Kidney epithelial cell (primary cell): ENCODE measurements around the gene KIFC3. TPM values are rescaled to one million over a fixed set of nuclear protein-coding genes. Genes with fewer than 3 reads are reported as not detected.
"Not testable (repeated sequence)": the region's sequence is repeated elsewhere in the genome, so short reads cannot be mapped to it uniquely, and the experiment has no call there.

Experiments
- DNase-seq: peaks from one replicate; pipeline ENCODE4 v3.0.0-alpha.2; 2010; ENCODE audit warnings: low read depth
- H3K27me3 ChIP-seq: 2 replicates; pipeline ENCODE4 v1.6.0; 2011; ENCODE audit warnings: low read length; ENCODE audit not compliant: control insufficient read depth, insufficient read depth
- H3K36me3 ChIP-seq: 2 replicates; pipeline ENCODE4 v1.5.1; 2011; ENCODE audit warnings: low read length; ENCODE audit not compliant: control insufficient read depth, insufficient read depth
- H3K4me3 ChIP-seq: 2 replicates; pipeline ENCODE4 v1.5.1; 2011; ENCODE audit warnings: low read depth, mild to moderate bottlenecking, control low read depth, low read length
- total RNA-seq: library from RNA; depleted of rRNA; stranded (reverse); fragments of >200 nt; gene quantifications from 2 replicates; pipeline ENCODE4 v1.2.3, GENCODE V29; 2015
- TF ChIP-seq, protein P1 (sequence below): IDR thresholded peaks from 2 replicates; pipeline ENCODE4 v1.5.1; 2011; ENCODE audit warnings: mild to moderate bottlenecking, moderate library complexity, low read length, control low read depth, inconsistent platforms; ENCODE audit not compliant: insufficient read depth, poor library complexity, severe bottlenecking

KIFC3 gene
- total RNA-seq, 1 donor from 2014 or later, result 84.9 TPM

DNA sequence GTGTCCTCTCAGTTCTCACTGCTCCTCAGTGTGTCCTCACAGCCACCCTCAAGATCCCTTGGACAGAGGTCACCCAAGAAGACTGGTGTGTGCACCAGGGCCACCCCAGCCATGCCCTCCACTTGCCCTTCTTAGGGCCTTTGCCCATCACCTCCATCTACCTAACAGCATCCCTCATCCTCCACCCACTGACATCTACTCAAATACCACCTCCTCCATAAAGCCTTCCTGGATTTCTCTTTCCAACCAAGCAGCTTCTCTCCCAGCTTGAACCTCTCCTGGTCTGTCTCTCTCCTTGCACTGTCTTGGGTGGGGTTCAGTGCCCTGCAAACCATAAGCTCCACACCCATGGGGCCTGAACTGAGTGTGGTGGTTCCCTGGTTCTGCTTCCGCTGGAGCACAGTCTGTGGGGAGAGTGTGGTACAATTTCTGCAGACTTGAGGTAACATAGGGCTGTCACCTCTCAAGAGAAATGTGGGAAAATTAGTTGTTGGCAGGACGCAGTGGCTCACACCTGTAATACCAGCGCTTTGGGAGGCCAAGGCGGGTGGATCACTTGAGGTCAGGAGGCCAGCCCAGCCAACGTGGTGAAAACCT, 52.3 kb downstream of the KIFC3 start:
- TF ChIP-seq, protein P1, sequence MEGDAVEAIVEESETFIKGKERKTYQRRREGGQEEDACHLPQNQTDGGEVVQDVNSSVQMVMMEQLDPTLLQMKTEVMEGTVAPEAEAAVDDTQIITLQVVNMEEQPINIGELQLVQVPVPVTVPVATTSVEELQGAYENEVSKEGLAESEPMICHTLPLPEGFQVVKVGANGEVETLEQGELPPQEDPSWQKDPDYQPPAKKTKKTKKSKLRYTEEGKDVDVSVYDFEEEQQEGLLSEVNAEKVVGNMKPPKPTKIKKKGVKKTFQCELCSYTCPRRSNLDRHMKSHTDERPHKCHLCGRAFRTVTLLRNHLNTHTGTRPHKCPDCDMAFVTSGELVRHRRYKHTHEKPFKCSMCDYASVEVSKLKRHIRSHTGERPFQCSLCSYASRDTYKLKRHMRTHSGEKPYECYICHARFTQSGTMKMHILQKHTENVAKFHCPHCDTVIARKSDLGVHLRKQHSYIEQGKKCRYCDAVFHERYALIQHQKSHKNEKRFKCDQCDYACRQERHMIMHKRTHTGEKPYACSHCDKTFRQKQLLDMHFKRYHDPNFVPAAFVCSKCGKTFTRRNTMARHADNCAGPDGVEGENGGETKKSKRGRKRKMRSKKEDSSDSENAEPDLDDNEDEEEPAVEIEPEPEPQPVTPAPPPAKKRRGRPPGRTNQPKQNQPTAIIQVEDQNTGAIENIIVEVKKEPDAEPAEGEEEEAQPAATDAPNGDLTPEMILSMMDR, result no peak
- H3K4me3 ChIP-seq, result no peak overlapping the region
- DNase-seq, result no peak

DNA sequence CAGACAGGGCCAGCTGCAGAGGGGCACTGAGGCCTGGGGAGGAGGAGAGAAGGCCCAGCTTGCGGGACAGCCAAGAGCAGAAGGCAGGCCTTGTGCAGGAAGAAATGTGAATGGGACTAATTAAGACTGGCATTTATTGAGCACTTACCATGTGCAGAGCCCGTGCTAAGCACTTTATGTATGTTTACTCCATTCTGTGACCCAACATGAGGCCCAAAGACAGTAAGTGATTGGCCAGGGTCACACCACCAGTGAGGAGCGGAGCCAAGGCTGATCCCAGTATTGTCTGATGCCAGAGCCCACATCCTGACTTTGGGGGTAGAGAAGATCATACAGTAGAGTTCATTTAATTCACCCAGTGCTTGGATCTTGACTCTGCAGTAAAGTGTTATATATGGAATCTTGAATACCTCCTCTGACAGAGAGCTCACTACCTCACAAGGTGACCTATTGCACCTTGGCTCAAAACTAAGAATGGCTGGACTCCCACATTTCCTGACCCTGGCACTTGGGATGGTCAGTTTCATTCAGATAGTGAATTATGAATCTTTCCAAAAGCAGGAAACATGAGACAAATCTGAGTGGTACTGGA, 53.1 kb downstream of the KIFC3 start:
- TF ChIP-seq, protein P1, result no peak
- H3K36me3 ChIP-seq, result peaks cover 2% of the 10 kb centered on the region

More for the DNA sequence above, 52.3 kb downstream of the KIFC3 start:
- H3K27me3 ChIP-seq, result no peaks in the 10 kb centered on the region
- peaks cover 2% of the 10 kb centered on the region for H3K36me3 ChIP-seq

DNA sequence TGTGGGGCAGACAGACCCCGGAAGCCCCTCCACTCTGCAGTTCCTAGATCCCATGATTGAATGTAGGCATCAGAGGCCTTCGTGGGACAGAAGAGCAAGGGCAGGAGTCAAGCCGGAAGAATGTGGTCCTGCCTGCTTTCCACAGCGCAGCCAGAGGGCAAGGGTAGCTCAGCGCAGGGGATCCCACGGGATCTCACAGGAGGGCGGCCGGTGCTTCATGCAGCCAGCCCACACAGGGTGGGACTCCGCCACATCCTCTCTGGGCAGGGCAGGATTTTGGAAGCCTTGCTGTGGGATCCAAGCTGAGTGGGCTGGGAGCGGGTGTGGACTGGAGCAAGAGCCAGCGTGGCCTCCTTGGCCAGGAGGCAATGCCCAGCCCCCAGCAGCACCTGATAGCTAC, 53.7 kb downstream of the KIFC3 start:
- Histone ChIP-seq H3K4me3 (no peak overlapping the region), H3K36me3 (peaks cover 2% of the 10 kb centered on the region), H3K27me3 (no peaks in the 10 kb centered on the region)
- TF ChIP-seq, protein P1, result no peak
- DNase-seq, result no peak

More for the DNA sequence above, 53.1 kb downstream of the KIFC3 start:
- Histone ChIP-seq H3K27me3 (no peaks in the 10 kb centered on the region), H3K4me3 (no peak overlapping the region)
- DNase-seq, result no peak

DNA sequence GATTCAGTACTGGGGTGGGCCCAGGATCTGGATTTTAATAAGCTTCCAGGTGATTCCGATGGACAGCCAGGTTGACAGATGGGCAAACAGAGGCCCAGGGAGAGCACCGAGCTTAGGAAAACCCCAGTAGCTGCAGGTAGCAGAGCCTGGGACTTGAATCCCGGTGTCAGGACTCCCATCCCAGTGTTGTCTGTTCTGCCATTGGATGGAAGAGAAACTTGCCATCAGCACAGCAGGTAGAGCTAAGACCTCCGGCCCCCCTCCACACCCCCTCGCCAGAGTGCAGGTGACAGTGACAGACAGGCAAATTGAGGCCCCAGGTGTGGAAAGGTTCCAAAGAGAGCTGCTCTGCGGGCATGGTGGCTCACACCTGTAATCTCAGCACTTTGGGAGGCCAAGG, 54.3 kb downstream of the KIFC3 start:
- DNase-seq, result no peak
- TF ChIP-seq, protein P1, result no peak
- H3K27me3 ChIP-seq, result no peaks in the 10 kb centered on the region
- no peak overlapping the region for H3K4me3 ChIP-seq
- peaks cover 2% of the 10 kb centered on the region for H3K36me3 ChIP-seq

DNA sequence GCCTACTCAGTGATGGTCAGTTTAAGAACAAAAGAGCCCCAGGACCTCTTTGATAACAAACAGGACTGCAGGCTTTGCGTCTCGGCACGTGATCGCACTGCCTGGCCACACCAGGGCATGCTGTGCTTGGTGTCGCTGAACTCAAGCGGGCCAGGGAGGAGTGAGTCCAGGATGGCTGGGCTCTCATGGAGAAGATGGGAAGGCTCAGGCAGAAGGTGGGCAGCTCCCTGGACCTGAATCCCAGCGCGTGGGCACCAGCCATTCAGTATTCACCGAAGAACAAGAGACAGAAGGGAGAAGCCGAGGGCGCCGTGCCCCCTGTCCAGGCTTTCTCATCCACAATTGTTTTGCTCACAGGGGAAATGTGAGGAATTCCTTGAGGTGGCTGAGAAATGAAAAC, 54.8 kb downstream of the KIFC3 start:
- TF ChIP-seq, protein P1, result no peak
- DNase-seq, result no peak
- peaks cover 2% of the 10 kb centered on the region for H3K36me3 ChIP-seq
- no peaks in the 10 kb centered on the region for H3K27me3 ChIP-seq
- H3K4me3 ChIP-seq, result no peak overlapping the region

DNA sequence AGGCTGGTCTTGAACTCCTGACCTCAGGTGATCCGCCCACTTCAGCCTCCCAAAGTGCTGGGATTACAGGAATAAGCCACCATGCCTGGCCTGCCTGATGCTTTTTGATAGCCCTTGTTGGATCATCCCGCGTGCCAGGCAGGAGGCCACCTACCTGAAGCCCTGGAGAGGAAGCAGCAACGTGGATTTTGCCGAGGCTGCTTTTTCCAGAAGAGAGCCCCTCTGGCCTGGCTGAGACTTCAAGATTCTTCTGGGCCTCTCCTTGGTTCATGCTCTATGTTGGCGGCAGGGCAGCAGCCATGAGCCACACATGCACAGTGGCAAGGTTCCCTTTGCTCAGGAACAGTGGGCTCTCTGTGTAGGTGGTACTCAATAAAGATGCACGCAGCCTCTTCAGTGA, 55.2 kb downstream of the KIFC3 start:
- DNase-seq, result no peak
- no peaks in the 10 kb centered on the region for H3K27me3 ChIP-seq
- H3K4me3 ChIP-seq, result no peak overlapping the region
- H3K36me3 ChIP-seq, result peaks cover 2% of the 10 kb centered on the region
- TF ChIP-seq, protein P1, result no peak

DNA sequence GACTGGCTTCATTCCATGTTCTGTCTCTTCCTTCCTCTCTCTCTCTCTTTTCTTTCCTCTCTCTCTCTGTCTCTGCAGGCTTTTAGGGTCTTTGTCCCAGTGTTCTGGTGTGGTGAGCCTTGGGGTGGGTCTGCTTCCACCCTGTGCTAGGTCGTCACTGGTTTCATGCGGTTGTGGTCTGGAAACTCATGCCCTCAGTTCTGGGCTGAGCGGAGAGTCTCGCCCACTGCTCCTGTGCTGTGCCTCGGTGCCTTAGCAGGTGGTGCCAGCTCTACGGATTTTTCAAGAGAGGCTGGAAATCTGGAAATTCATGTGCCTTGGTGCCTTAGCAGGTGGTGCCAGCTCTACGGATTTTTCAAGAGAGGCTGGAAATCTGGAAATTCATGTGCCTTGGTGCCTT, 56.0 kb downstream of the KIFC3 start:
- not testable (repeated sequence) for H3K36me3 ChIP-seq, H3K4me3 ChIP-seq, DNase-seq, H3K27me3 ChIP-seq
